ENCODE data around the gene EIF3L. TPM values are rescaled to one million over a fixed set of nuclear protein-coding genes. Genes with fewer than 3 reads are reported as not detected.

The EIF3L gene
- total RNA-seq, 3 donors from 2014 or later: 365 to 477 (median 414) TPM

DNA sequence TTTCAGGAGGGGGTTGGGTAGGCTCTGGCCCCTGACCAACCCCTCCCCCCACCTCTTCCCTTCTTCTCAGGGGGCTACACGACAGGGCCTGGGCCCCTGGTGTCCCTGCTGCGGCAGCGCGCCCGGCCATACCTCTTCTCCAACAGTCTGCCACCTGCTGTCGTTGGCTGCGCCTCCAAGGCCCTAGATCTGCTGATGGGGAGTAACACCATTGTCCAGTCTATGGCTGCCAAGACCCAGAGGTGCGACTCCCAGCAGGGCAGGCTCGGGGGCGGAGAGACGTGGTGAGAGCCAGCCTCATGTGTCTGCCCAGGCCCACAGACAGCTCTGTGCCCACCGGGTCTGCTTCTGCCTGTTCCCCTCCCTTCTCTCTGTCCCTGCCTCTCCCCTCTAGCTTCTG lies 33.6 kb upstream of the EIF3L start:
- no peak for TF ChIP-seq CTCF (IDR thresholded peaks at IDR 0.05)
- no peak for ATAC-seq
- intact Hi-C loops (cut with DNase I, micrococcal nuclease): loop anchor here (5.0 kb wide), 2 partner anchors 47 to 152 kb away; no protein-coding TSS in a partner anchor

GRCh38 chr22:37816543-37817180 lies 32.6 kb upstream of the EIF3L start:
- no peak for ATAC-seq
- intact Hi-C loops (cut with DNase I, micrococcal nuclease): loop anchor here (5.0 kb wide), 2 partner anchors 46 to 151 kb away; no protein-coding TSS in a partner anchor

More for the DNA sequence above, 33.6 kb upstream of the EIF3L start:
- Histone ChIP-seq H3K4me3 (no peak overlapping the region), H3K4me1 (ENCODE audit: low read depth) (peaks cover 15% of the 10 kb centered on the region), H3K9me3 (no peaks in the 10 kb centered on the region), H3K36me3 (ENCODE audit: low read depth) (no peaks in the 10 kb centered on the region)
- no peak for DNase-seq

DNA sequence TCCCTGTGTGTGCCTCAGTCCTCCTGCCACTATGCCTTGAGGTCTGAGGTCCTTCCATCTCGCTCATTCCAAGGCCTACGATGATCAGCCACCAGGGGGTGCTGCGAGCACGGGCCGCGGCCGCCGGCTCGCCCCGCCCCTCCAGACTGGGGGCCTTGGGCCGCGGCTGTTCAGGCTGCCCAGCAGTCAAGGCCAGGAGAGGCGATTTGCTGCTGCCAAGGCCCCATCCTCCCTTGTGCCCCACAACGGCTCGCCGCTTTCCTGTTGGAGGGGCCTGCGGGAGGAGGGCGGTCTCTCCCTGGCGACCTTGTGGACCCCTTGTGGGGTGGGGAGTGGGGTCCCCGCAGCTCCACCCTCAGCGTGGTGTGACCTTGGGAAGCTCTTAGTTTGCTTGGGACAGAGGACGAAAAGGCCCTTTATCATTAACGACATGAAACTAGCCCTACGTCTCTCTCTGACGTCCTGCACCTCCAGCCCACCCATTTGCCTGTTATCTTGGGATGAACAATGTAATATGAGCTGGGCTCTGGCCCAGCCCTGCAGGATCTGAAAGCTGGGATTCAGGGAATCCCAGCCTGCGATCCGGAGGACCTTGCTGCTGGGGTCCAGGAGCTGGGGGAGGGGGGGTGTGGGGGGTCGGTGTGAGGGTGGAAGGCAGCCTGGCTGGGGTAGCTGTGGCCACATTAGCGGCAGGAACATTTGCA lies 31.4 kb upstream of the EIF3L start:
- ATAC-seq: peak; percentile 91
- H3K4me1 ChIP-seq (ENCODE audit: low read depth): peaks cover 15% of the 10 kb centered on the region
- intact Hi-C loops (cut with DNase I, micrococcal nuclease): loop anchor here (5.0 kb wide), 2 partner anchors 44 to 149 kb away; no protein-coding TSS in a partner anchor
- DNase-seq: peak; percentile 78 to 93 (median 91)
- no peak overlapping the region for H3K4me3 ChIP-seq
- TF ChIP-seq CTCF (IDR thresholded peaks at IDR 0.05): peak; percentile 91
- H3K36me3 ChIP-seq (ENCODE audit: low read depth): no peaks in the 10 kb centered on the region
- no peaks in the 10 kb centered on the region for H3K9me3 ChIP-seq

More at GRCh38 chr22:37816543-37817180, 32.6 kb upstream of the EIF3L start:
- H3K4me1 ChIP-seq (ENCODE audit: low read depth): peaks cover 15% of the 10 kb centered on the region
- TF ChIP-seq CTCF (IDR thresholded peaks at IDR 0.05): no peak
- no peak overlapping the region for H3K4me3 ChIP-seq
- no peaks in the 10 kb centered on the region for H3K36me3 ChIP-seq (ENCODE audit: low read depth)
- no peaks in the 10 kb centered on the region for H3K9me3 ChIP-seq
- DNase-seq: no peak

DNA sequence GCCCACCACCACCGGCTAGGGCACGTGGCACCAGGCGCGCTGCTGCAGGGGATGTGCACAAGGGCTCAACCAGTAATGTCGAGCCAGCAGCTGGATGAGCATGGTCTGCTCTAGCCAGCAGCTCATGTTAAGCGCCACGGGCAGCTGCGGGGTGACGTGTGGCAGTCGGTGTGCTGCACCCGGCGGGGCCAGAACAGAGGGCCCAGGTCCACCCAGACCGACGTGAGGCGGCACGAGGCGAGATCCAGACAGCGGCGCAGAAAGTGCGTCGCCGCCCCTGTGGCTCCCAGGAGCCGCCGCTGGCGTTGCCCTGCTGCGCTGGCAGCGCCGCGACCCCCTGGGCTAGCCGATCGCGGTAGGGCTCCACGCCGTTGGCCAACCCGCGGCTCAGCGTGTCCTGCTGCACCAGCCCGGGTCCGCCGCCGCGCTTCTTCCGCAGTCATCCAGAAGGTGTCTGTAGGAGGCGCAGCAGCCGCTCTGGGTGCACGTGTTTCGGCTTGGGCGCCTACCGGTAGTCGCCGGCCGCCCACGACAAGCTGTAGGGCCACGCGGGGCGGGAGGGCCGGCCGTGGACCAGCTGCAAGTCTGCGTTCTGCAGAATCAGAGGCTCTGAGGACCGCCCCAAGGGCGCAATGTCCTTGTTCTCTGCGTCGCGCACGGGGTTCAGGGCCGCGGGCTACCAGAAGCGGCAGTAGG lies 30.7 kb upstream of the EIF3L start:
- Histone ChIP-seq H3K36me3 (ENCODE audit: low read depth) (no peaks in the 10 kb centered on the region), H3K4me3 (no peak overlapping the region), H3K9me3 (no peaks in the 10 kb centered on the region), H3K4me1 (ENCODE audit: low read depth) (peaks cover 15% of the 10 kb centered on the region)
- peak; percentile 81 for ATAC-seq
- TF ChIP-seq CTCF (IDR thresholded peaks at IDR 0.05): peak; percentile 24
- intact Hi-C loops (cut with DNase I, micrococcal nuclease): loop anchor here (5.0 kb wide), 2 partner anchors 44 to 149 kb away; no protein-coding TSS in a partner anchor
- DNase-seq: peak; percentile 76 to 82 (median 80)

- Histone ChIP-seq H3K9me3 (no peaks in the 10 kb centered on the region), H3K4me1 (ENCODE audit: low read depth) (peaks cover 15% of the 10 kb centered on the region), H3K36me3 (ENCODE audit: low read depth) (no peaks in the 10 kb centered on the region), H3K4me3 (no peak overlapping the region)
- ATAC-seq: peak; percentile 70
- intact Hi-C loops (cut with DNase I, micrococcal nuclease): loop anchor here (5.0 kb wide), 2 partner anchors 43 to 148 kb away; no protein-coding TSS in a partner anchor
- no peak for DNase-seq
- TF ChIP-seq CTCF (IDR thresholded peaks at IDR 0.05): peak; percentile 4
These were observed 30.1 kb upstream of the EIF3L start for GRCh38 chr22:37819105-37819433.

Data from mucosa of descending colon (tissue), 3 donors.